ENCODE data around the gene SMCO4. TPM values are rescaled to one million over a fixed set of nuclear protein-coding genes. Genes with fewer than 3 reads are reported as not detected.

The SMCO4 gene
- total RNA-seq, 1 experiment from 2014 or later = 9.3 TPM

- TF ChIP-seq CTCF (conservative IDR thresholded peaks at IDR 0.05; ENCODE audit: low read depth, low read length) (no peak), EZH2 (IDR thresholded peaks at IDR 0.05; ENCODE audit: borderline replicate concordance, low read depth, low read length, poor library complexity, severe bottlenecking) (no peak)
- no peaks in the 10 kb centered on the region for H3K36me3 ChIP-seq (ENCODE audit: insufficient read depth, low read length, poor library complexity, severe bottlenecking)
- no peak for DNase-seq (ENCODE audit: low spot score)
- H3K27me3 ChIP-seq (replicated peaks; ENCODE audit: insufficient read depth, low read depth, low read length, poor library complexity) = no peaks in the 10 kb centered on the region
- ChIA-PET CTCF (no interaction called here), POLR2A (ENCODE audit: low non-redundant PET) (interaction anchor here (0.5 kb wide), 1 partner anchor 12 kb away, joined by 10 read pairs; no protein-coding TSS in a partner anchor)
- H3K27ac ChIP-seq (ENCODE audit: low read depth, low read length, poor library complexity, severe bottlenecking) = no peak overlapping the region
- peaks cover 5% of the 10 kb centered on the region for H3K4me1 ChIP-seq (ENCODE audit: insufficient read depth, low read length, poor library complexity, severe bottlenecking)
- H3K4me3 ChIP-seq (ENCODE audit: low read depth, low read length, poor library complexity, severe bottlenecking) = no peak overlapping the region
- H3K9me3 ChIP-seq (ENCODE audit: low read depth, low read length, poor library complexity, severe bottlenecking) = no peaks in the 10 kb centered on the region
- intact Hi-C loops (cut with micrococcal nuclease; ENCODE audit: unreplicated experiment) = no loop called here
- no TSS peak for BruUV-seq (replicated peaks)
These were observed 16.3 kb downstream of the SMCO4 start for GRCh38 chr11:93526641-93527583.

GRCh38 chr11:93526346-93526633, 16.9 kb downstream of the SMCO4 start:
- peaks cover 5% of the 10 kb centered on the region for H3K4me1 ChIP-seq (ENCODE audit: insufficient read depth, low read length, poor library complexity, severe bottlenecking)
- H3K9me3 ChIP-seq (ENCODE audit: low read depth, low read length, poor library complexity, severe bottlenecking) = no peaks in the 10 kb centered on the region
- no peak overlapping the region for H3K27ac ChIP-seq (ENCODE audit: low read depth, low read length, poor library complexity, severe bottlenecking)
- intact Hi-C loops (cut with micrococcal nuclease; ENCODE audit: unreplicated experiment) = no loop called here
- no peaks in the 10 kb centered on the region for H3K36me3 ChIP-seq (ENCODE audit: insufficient read depth, low read length, poor library complexity, severe bottlenecking)
- ChIA-PET POLR2A (ENCODE audit: low non-redundant PET) (no interaction called here), CTCF (no interaction called here)
- no peak for TF ChIP-seq CTCF (conservative IDR thresholded peaks at IDR 0.05; ENCODE audit: low read depth, low read length)
- no peak for TF ChIP-seq EZH2 (IDR thresholded peaks at IDR 0.05; ENCODE audit: borderline replicate concordance, low read depth, low read length, poor library complexity, severe bottlenecking)
- no TSS peak for BruUV-seq (replicated peaks)
- DNase-seq (ENCODE audit: low spot score) = no peak
- H3K27me3 ChIP-seq (replicated peaks; ENCODE audit: insufficient read depth, low read depth, low read length, poor library complexity) = no peaks in the 10 kb centered on the region
- H3K4me3 ChIP-seq (ENCODE audit: low read depth, low read length, poor library complexity, severe bottlenecking) = no peak overlapping the region

- H3K4me3 ChIP-seq (ENCODE audit: low read depth, low read length, poor library complexity, severe bottlenecking) = no peak overlapping the region
- ChIA-PET CTCF (no interaction called here), POLR2A (ENCODE audit: low non-redundant PET) (no interaction called here)
- TF ChIP-seq CTCF (conservative IDR thresholded peaks at IDR 0.05; ENCODE audit: low read depth, low read length) (no peak), EZH2 (IDR thresholded peaks at IDR 0.05; ENCODE audit: borderline replicate concordance, low read depth, low read length, poor library complexity, severe bottlenecking) (no peak)
- H3K27me3 ChIP-seq (replicated peaks; ENCODE audit: insufficient read depth, low read depth, low read length, poor library complexity) = no peaks in the 10 kb centered on the region
- H3K36me3 ChIP-seq (ENCODE audit: insufficient read depth, low read length, poor library complexity, severe bottlenecking) = no peaks in the 10 kb centered on the region
- H3K9me3 ChIP-seq (ENCODE audit: low read depth, low read length, poor library complexity, severe bottlenecking) = no peaks in the 10 kb centered on the region
- BruUV-seq (replicated peaks) = no TSS peak
- H3K4me1 ChIP-seq (ENCODE audit: insufficient read depth, low read length, poor library complexity, severe bottlenecking) = peaks cover 5% of the 10 kb centered on the region
- no peak overlapping the region for H3K27ac ChIP-seq (ENCODE audit: low read depth, low read length, poor library complexity, severe bottlenecking)
- no peak for DNase-seq (ENCODE audit: low spot score)
- intact Hi-C loops (cut with micrococcal nuclease; ENCODE audit: unreplicated experiment) = no loop called here
These were observed 17.4 kb downstream of the SMCO4 start for GRCh38 chr11:93525601-93526345.
